Keratinocyte (primary cell): ENCODE data around the gene TUBB3. TPM values are rescaled to one million over a fixed set of nuclear protein-coding genes. Genes with fewer than 3 reads are reported as not detected.

Experiments used
- DNase-seq: peaks from one replicate; pipeline ENCODE4 v3.0.0-alpha.2; 2011; ENCODE audit warnings: low read depth, missing footprints, low spot score
- FAIRE-seq: peaks from 2 replicates; lab custom pipeline; 2011; peaks lifted over from hg19 to GRCh38; lab: Jason Lieb, UNC
- H2AFZ ChIP-seq: 2 replicates; pipeline ENCODE4 v1.6.0; 2012; ENCODE audit warnings: low read length, control low read depth, inconsistent platforms; ENCODE audit not compliant: control insufficient read depth
- H3K27ac ChIP-seq: 2 replicates; pipeline ENCODE4 v1.5.1; 2011; ENCODE audit warnings: low read length; ENCODE audit not compliant: control insufficient read depth, insufficient read depth
- H3K27me3 ChIP-seq: 3 replicates; pipeline ENCODE4 v1.6.0; 2011; ENCODE audit warnings: low read length; ENCODE audit not compliant: control insufficient read depth, insufficient read depth; ENCODE audit errors: extremely low read depth
- H3K36me3 ChIP-seq, 2 experiments: 2 replicates in 1 of 2; 3 replicates in 1 of 2; pipeline ENCODE4 v1.5.1; 2011; ENCODE audit warnings: low read length in 2 of 2, mild to moderate bottlenecking in 1 of 2; ENCODE audit not compliant: control insufficient read depth in 2 of 2, insufficient read depth in 2 of 2; ENCODE audit errors: extremely low read depth in 1 of 2
- H3K4me1 ChIP-seq: 3 replicates; pipeline ENCODE4 v1.5.1; 2011; ENCODE audit warnings: low read length; ENCODE audit not compliant: control insufficient read depth, insufficient read depth; ENCODE audit errors: extremely low read depth
- H3K4me2 ChIP-seq: 3 replicates; pipeline ENCODE4 v1.6.0; 2011; ENCODE audit warnings: low read depth, low read length; ENCODE audit not compliant: control insufficient read depth, insufficient read depth; ENCODE audit errors: extremely low read depth
- H3K4me3 ChIP-seq, 3 experiments: fragments of 200-600 bp in 1 of 3; sonication (generic) in 1 of 3; 2 replicates in 2 of 3; 3 replicates in 1 of 3; pipeline ENCODE4 v1.5.1; 2011 to 2016; ENCODE audit warnings: low read length in 3 of 3, mild to moderate bottlenecking in 3 of 3, control low read depth in 2 of 3, inconsistent platforms in 1 of 3, low read depth in 1 of 3, mixed read lengths in 1 of 3, mixed run types in 1 of 3, moderate library complexity in 1 of 3; ENCODE audit not compliant: control insufficient read depth in 2 of 3, insufficient read depth in 2 of 3; ENCODE audit errors: extremely low read depth in 1 of 3
- H3K79me2 ChIP-seq: 2 replicates; pipeline ENCODE4 v1.6.0; 2012; ENCODE audit warnings: low read length; ENCODE audit not compliant: control insufficient read depth, insufficient read depth
- H3K9ac ChIP-seq: 3 replicates; pipeline ENCODE4 v1.6.0; 2011; ENCODE audit warnings: low read length; ENCODE audit not compliant: control insufficient read depth, insufficient read depth; ENCODE audit errors: extremely low read depth
- H3K9me1 ChIP-seq: 3 replicates; pipeline ENCODE4 v1.6.0; 2011; ENCODE audit warnings: low read length; ENCODE audit not compliant: control insufficient read depth, insufficient read depth; ENCODE audit errors: extremely low read depth
- H3K9me3 ChIP-seq: 2 replicates; pipeline ENCODE4 v1.5.1; 2012; ENCODE audit warnings: low read depth, low read length; ENCODE audit not compliant: control insufficient read depth
- H4K20me1 ChIP-seq: 3 replicates; pipeline ENCODE4 v1.6.0; 2011; ENCODE audit warnings: low read length; ENCODE audit not compliant: control insufficient read depth, insufficient read depth; ENCODE audit errors: extremely low read depth
- EZH2 ChIP-seq: IDR thresholded peaks from one replicate; pipeline ENCODE4 v1.6.1; 2012; ENCODE audit warnings: inconsistent platforms, mild to moderate bottlenecking, low read length, moderate library complexity
- dilution Hi-C: fragments of 300-500 bp; cut with MboI; formaldehyde crosslinking; loops from one replicate; pipeline ENCODE4 v1.7.0; 2020; ENCODE audit warnings: low sequenced_read_pairs; ENCODE audit not compliant: extremely low pct_ligation_motif_present
- polyA plus RNA-seq, 5 experiments: library from polyadenylated mRNA; depleted of rRNA in 3 of 5; stranded (reverse) in 3 of 5; stranded (forward) in 1 of 5; unstranded in 1 of 5; fragments of >200 nt; gene quantifications; 1 replicate in 1 of 5; 2 replicates in 3 of 5; 3 replicates in 1 of 5; pipeline versions ENCODE4 v1.2.1 to v1.2.3, GENCODE V29; 2011 to 2012; ENCODE audit warnings: missing spikeins in 2 of 5, low read depth in 1 of 5, low replicate concordance in 1 of 5
- TF ChIP-seq, protein P1 (sequence below), 3 experiments: IDR thresholded peaks in 1 of 3; conservative IDR thresholded peaks in 1 of 3; optimal IDR thresholded peaks in 1 of 3; 2 replicates in 2 of 3; 3 replicates in 1 of 3; pipeline versions ENCODE3 to v1.5.1; 2011; ENCODE audit warnings: low read length in 3 of 3, mild to moderate bottlenecking in 3 of 3, moderate library complexity in 2 of 3, control low read depth in 1 of 3, inconsistent platforms in 1 of 3; ENCODE audit not compliant: insufficient read depth in 2 of 3; ENCODE audit errors: extremely low read depth in 1 of 3

The TUBB3 gene
- polyA plus RNA-seq, 1 donor (not counting 4 experiments of a cell fraction or from before 2014, with no cell fraction given), result 34.0 TPM

DNA sequence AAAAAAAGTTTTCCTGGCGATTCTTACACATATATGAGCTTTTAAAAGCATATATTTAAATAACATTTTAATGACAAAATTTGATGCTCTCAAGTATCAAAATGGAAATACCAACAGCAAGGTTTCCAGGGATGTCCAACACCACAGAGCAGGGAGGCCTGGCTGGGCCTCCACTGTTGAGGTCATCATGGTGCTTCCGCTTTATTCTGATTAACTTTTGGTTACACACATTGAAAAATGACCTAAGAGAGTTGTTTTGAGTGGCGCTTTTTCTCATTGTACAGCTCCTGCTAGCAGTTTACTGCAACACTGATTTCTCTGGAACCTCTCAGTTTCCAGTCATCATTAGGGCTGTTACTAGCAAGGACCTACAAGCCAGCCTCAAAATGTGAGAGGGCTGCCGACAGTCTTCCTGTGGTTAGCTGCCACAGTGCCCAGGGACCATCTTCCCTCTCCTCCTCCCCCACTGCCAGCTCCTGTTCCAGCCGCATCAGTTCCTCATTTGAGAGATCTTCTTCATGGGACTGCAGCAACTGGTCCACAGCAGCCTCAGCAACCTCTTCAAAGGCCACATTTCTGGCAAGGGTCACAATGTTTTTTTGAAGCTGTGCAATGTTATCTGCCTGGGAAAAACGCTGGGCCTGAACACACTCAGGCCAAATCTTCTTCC lies 46.7 kb downstream of the TUBB3 start:
- dilution Hi-C loops, result no loop called here
- Histone ChIP-seq H3K79me2 (peaks cover 28% of the 10 kb centered on the region), H3K27me3 (no peaks in the 10 kb centered on the region), H3K4me1 (peaks cover 18% of the 10 kb centered on the region), H3K4me3 (no peak overlapping the region), H3K4me2 (no peak overlapping the region), H3K9me3 (peaks cover 2% of the 10 kb centered on the region), H4K20me1 (no peaks in the 10 kb centered on the region), H2AFZ (no peak overlapping the region), H3K9ac (no peak overlapping the region), H3K9me1 (no peaks in the 10 kb centered on the region), H3K27ac (no peak overlapping the region), H3K36me3 (peaks cover under 1 to 2% of the 10 kb centered on the region in 2 experiments)
- DNase-seq (no peak), FAIRE-seq (no peak)
- TF ChIP-seq, protein P1, sequence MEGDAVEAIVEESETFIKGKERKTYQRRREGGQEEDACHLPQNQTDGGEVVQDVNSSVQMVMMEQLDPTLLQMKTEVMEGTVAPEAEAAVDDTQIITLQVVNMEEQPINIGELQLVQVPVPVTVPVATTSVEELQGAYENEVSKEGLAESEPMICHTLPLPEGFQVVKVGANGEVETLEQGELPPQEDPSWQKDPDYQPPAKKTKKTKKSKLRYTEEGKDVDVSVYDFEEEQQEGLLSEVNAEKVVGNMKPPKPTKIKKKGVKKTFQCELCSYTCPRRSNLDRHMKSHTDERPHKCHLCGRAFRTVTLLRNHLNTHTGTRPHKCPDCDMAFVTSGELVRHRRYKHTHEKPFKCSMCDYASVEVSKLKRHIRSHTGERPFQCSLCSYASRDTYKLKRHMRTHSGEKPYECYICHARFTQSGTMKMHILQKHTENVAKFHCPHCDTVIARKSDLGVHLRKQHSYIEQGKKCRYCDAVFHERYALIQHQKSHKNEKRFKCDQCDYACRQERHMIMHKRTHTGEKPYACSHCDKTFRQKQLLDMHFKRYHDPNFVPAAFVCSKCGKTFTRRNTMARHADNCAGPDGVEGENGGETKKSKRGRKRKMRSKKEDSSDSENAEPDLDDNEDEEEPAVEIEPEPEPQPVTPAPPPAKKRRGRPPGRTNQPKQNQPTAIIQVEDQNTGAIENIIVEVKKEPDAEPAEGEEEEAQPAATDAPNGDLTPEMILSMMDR (optimal IDR thresholded peaks at IDR 0.05 in 1 of 3, IDR thresholded peaks at IDR 0.05 in 1 of 3, conservative IDR thresholded peaks at IDR 0.05 in 1 of 3; ENCODE audit: extremely low read depth in 1 of 3, insufficient read depth in 2 of 3, low read length in 3 of 3), result no peak
- no peak for TF ChIP-seq EZH2

DNA sequence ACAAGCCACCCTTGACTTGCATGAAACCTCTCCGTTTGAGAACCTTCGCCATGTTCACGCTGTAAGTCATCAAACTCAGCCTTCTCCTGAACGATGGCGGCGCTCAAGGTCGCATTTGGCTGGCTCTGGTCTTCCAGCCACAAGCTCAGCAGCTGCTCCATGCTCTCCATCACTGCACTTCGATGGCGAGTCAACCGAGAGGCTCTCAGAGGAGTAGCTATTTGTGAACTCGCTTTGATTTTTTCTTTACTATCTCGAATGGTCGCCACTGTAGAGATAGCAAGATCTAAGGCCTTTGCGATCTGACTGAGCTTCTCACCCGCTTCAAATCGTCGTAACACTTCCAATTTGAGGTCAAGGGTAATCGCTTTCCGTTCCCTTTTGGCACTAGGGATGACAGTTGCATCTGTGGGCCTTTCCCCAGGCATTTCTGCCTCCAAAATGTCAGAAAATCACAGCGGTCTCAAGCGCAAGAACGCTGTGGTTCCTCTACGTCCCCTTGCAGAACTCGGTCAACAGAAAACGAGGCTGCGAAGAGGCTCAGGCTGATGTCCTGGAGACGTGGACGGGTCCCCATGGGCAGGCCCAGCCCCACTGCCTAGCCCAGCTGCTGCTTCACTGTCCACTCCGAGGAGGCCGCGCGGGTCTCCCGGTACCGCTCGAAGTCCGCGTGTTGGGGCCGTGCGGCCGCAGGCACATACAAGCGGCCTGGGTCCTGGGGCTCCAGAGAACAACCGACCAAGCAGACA lies 48.5 kb downstream of the TUBB3 start:
- dilution Hi-C loops, result no loop called here
- Histone ChIP-seq H3K27ac (peak overlapping the region; percentile 82), H3K4me1 (peaks cover 18% of the 10 kb centered on the region), H3K4me3 (peak overlapping the region; percentile 54 to 91 (median 85)), H3K9ac (peak overlapping the region; percentile 87), H4K20me1 (no peaks in the 10 kb centered on the region), H3K9me1 (no peaks in the 10 kb centered on the region), H3K79me2 (peaks cover 41% of the 10 kb centered on the region), H3K4me2 (peak overlapping the region; percentile 93), H3K27me3 (no peaks in the 10 kb centered on the region), H3K9me3 (peaks cover 2% of the 10 kb centered on the region), H2AFZ (peak overlapping the region; percentile 87), H3K36me3 (peaks cover 2 to 8% of the 10 kb centered on the region in 2 experiments)
- DNase-seq, result no peak
- FAIRE-seq, result no peak
- TF ChIP-seq EZH2, result no peak
- TF ChIP-seq, protein P1 (optimal IDR thresholded peaks at IDR 0.05 in 1 of 3, IDR thresholded peaks at IDR 0.05 in 1 of 3, conservative IDR thresholded peaks at IDR 0.05 in 1 of 3; ENCODE audit: extremely low read depth in 1 of 3, insufficient read depth in 2 of 3, low read length in 3 of 3), result no peak
